ENCODE data around the gene LOX.

Gene LOX

GRCh38 chr5:122085041-122085440 lies 7.0 kb upstream of the LOX start:
- DNase-seq (ENCODE audit: low read depth in 1 of 2, low spot score in 1 of 2) = no peak
- no peak overlapping the region for H3K4me3 ChIP-seq (replicated peaks; ENCODE audit: insufficient read depth, low read length)
- H3K27me3 ChIP-seq (ENCODE audit: insufficient read depth, poor library complexity, severe bottlenecking) = no peaks in the 10 kb centered on the region
- no peak overlapping the region for H3K27ac ChIP-seq (replicated peaks)
- TF ChIP-seq POLR2AphosphoS5 (IDR thresholded peaks at IDR 0.05; ENCODE audit: low read depth) = no peak
- TF ChIP-seq SPI1 (IDR thresholded peaks at IDR 0.05; ENCODE audit: borderline replicate concordance, low read depth) = no peak
- TF ChIP-seq CTCF (IDR thresholded peaks at IDR 0.05; ENCODE audit: insufficient read depth, low read length) = no peak
- no peak for TF ChIP-seq REST (IDR thresholded peaks at IDR 0.05; ENCODE audit: insufficient replicate concordance, low read depth)
- TF ChIP-seq GABPA (IDR thresholded peaks at IDR 0.05; ENCODE audit: low read depth) = no peak

GRCh38 chr5:122083535-122083934 lies 5.5 kb upstream of the LOX start:
- H3K4me3 ChIP-seq (replicated peaks; ENCODE audit: insufficient read depth, low read length) = no peak overlapping the region
- no peak for DNase-seq (ENCODE audit: low read depth in 1 of 2, low spot score in 1 of 2)
- TF ChIP-seq CTCF (IDR thresholded peaks at IDR 0.05; ENCODE audit: insufficient read depth, low read length) (no peak), POLR2AphosphoS5 (IDR thresholded peaks at IDR 0.05; ENCODE audit: low read depth) (no peak), REST (IDR thresholded peaks at IDR 0.05; ENCODE audit: insufficient replicate concordance, low read depth) (no peak), GABPA (IDR thresholded peaks at IDR 0.05; ENCODE audit: low read depth) (no peak), SPI1 (IDR thresholded peaks at IDR 0.05; ENCODE audit: borderline replicate concordance, low read depth) (no peak)
- no peaks in the 10 kb centered on the region for H3K27me3 ChIP-seq (ENCODE audit: insufficient read depth, poor library complexity, severe bottlenecking)
- H3K27ac ChIP-seq (replicated peaks) = no peak overlapping the region

- H3K27me3 ChIP-seq (ENCODE audit: insufficient read depth, poor library complexity, severe bottlenecking) = peaks cover 3% of the 10 kb centered on the region
- H3K4me3 ChIP-seq (replicated peaks; ENCODE audit: insufficient read depth, low read length) = no peak overlapping the region
- TF ChIP-seq POLR2AphosphoS5 (IDR thresholded peaks at IDR 0.05; ENCODE audit: low read depth) (no peak), SPI1 (IDR thresholded peaks at IDR 0.05; ENCODE audit: borderline replicate concordance, low read depth) (no peak), GABPA (IDR thresholded peaks at IDR 0.05; ENCODE audit: low read depth) (no peak)
- no peak overlapping the region for H3K27ac ChIP-seq (replicated peaks)
- no peak for DNase-seq (ENCODE audit: low read depth in 1 of 2, low spot score in 1 of 2)
These were observed 3.5 kb upstream of the LOX start for GRCh38 chr5:122081541-122081940.

GRCh38 chr5:122077366-122078115 lies 518 bp downstream of the LOX start:
- Histone ChIP-seq H3K27me3 (ENCODE audit: insufficient read depth, poor library complexity, severe bottlenecking) (peaks cover 3% of the 10 kb centered on the region), H3K4me3 (replicated peaks; ENCODE audit: insufficient read depth, low read length) (peak overlapping the region; percentile 27), H3K27ac (replicated peaks) (no peak overlapping the region)
- TF ChIP-seq SPI1 (IDR thresholded peaks at IDR 0.05; ENCODE audit: borderline replicate concordance, low read depth) = no peak
- TF ChIP-seq POLR2AphosphoS5 (IDR thresholded peaks at IDR 0.05; ENCODE audit: low read depth) = no peak
- TF ChIP-seq CTCF (IDR thresholded peaks at IDR 0.05; ENCODE audit: insufficient read depth, low read length) = no peak
- no peak for TF ChIP-seq GABPA (IDR thresholded peaks at IDR 0.05; ENCODE audit: low read depth)
- no peak for TF ChIP-seq REST (IDR thresholded peaks at IDR 0.05; ENCODE audit: insufficient replicate concordance, low read depth)
- DNase-seq (ENCODE audit: low read depth in 1 of 2, low spot score in 1 of 2) = no peak

All from HL-60 (cell line).